ENCODE results near the gene GOSR2. TPM values are rescaled to one million over a fixed set of nuclear protein-coding genes. Genes with fewer than 3 reads are reported as not detected.

The GOSR2 gene
- total RNA-seq, 1 experiment from 2014 or later, result 52.9 TPM

DNA sequence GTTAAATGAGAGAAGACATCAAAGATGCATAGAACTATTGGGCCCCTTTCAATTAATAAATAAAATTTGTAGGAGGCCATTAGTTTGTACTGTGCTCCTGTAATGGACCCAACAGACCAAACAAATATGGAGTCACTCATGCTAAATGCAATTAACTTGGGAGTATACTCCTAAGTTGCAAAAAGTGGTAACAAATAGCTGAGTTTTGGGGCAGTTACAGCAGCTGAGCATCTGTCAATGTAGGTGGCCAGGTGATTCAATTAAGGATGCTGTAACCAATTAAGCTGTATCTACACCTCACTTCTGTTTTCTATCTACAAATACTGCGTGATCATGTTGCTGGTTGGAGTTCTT, 36.7 kb upstream of the GOSR2 start:
- POLR2A ChIA-PET, result no interaction called here
- TF ChIP-seq EZH2phosphoT487 (IDR thresholded peaks at IDR 0.05; ENCODE audit: borderline replicate concordance), result no peak
- TF ChIP-seq, protein P1, sequence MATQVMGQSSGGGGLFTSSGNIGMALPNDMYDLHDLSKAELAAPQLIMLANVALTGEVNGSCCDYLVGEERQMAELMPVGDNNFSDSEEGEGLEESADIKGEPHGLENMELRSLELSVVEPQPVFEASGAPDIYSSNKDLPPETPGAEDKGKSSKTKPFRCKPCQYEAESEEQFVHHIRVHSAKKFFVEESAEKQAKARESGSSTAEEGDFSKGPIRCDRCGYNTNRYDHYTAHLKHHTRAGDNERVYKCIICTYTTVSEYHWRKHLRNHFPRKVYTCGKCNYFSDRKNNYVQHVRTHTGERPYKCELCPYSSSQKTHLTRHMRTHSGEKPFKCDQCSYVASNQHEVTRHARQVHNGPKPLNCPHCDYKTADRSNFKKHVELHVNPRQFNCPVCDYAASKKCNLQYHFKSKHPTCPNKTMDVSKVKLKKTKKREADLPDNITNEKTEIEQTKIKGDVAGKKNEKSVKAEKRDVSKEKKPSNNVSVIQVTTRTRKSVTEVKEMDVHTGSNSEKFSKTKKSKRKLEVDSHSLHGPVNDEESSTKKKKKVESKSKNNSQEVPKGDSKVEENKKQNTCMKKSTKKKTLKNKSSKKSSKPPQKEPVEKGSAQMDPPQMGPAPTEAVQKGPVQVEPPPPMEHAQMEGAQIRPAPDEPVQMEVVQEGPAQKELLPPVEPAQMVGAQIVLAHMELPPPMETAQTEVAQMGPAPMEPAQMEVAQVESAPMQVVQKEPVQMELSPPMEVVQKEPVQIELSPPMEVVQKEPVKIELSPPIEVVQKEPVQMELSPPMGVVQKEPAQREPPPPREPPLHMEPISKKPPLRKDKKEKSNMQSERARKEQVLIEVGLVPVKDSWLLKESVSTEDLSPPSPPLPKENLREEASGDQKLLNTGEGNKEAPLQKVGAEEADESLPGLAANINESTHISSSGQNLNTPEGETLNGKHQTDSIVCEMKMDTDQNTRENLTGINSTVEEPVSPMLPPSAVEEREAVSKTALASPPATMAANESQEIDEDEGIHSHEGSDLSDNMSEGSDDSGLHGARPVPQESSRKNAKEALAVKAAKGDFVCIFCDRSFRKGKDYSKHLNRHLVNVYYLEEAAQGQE (IDR thresholded peaks at IDR 0.05; ENCODE audit: low read depth), result no peak
- TF ChIP-seq, protein P2, sequence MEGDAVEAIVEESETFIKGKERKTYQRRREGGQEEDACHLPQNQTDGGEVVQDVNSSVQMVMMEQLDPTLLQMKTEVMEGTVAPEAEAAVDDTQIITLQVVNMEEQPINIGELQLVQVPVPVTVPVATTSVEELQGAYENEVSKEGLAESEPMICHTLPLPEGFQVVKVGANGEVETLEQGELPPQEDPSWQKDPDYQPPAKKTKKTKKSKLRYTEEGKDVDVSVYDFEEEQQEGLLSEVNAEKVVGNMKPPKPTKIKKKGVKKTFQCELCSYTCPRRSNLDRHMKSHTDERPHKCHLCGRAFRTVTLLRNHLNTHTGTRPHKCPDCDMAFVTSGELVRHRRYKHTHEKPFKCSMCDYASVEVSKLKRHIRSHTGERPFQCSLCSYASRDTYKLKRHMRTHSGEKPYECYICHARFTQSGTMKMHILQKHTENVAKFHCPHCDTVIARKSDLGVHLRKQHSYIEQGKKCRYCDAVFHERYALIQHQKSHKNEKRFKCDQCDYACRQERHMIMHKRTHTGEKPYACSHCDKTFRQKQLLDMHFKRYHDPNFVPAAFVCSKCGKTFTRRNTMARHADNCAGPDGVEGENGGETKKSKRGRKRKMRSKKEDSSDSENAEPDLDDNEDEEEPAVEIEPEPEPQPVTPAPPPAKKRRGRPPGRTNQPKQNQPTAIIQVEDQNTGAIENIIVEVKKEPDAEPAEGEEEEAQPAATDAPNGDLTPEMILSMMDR (IDR thresholded peaks at IDR 0.05 in 2 of 3, conservative IDR thresholded peaks at IDR 0.05 in 1 of 3; ENCODE audit: borderline replicate concordance in 1 of 3, insufficient read depth in 1 of 3, low read depth in 2 of 3, low read length in 2 of 3), result no peak
- no peak for TF ChIP-seq SIN3A (IDR thresholded peaks at IDR 0.05; ENCODE audit: low read depth)
- TF ChIP-seq SP1 (IDR thresholded peaks at IDR 0.05; ENCODE audit: low read depth), result no peak
- no peak for TF ChIP-seq ZNF274 (IDR thresholded peaks at IDR 0.05; ENCODE audit: low read depth, low read length)
- no peak for TF ChIP-seq FOSL1 (IDR thresholded peaks at IDR 0.05; ENCODE audit: low read depth)
- no TSS peak for BruUV-seq (replicated peaks)
- Histone ChIP-seq H3K79me2 (ENCODE audit: insufficient read depth, low read length) (no peaks in the 10 kb centered on the region), H3K27me3 (ENCODE audit: insufficient read depth, low read length) (peaks cover 14% of the 10 kb centered on the region; the same call in 1 of the 2 replicates), H3K9ac (ENCODE audit: low read length) (no peak overlapping the region), H2AFZ (ENCODE audit: low read depth, low read length, poor library complexity, severe bottlenecking) (no peak overlapping the region), H3K4me3 (replicated peaks in 1 of 2; ENCODE audit: low read depth in 1 of 2, low read length in 2 of 2) (no peak overlapping the region), H3K4me1 (ENCODE audit: control insufficient read depth in 1 of 2, insufficient read depth in 2 of 2, low read length in 2 of 2) (no peaks in the 10 kb centered on the region), H3K36me3 (ENCODE audit: control insufficient read depth in 1 of 2, insufficient read depth in 2 of 2, low read length in 2 of 2) (no peaks in the 10 kb centered on the region), H3K9me2 (ENCODE audit: insufficient read depth) (no peaks in the 10 kb centered on the region), H3K9me3 (ENCODE audit: control insufficient read depth in 1 of 2, insufficient read depth in 1 of 2, low read depth in 1 of 2, low read length in 2 of 2) (no peaks in the 10 kb centered on the region), H3K4me2 (ENCODE audit: low read length) (no peak overlapping the region), H3K27ac (ENCODE audit: low read depth, low read length) (no peak overlapping the region), H4K20me1 (ENCODE audit: insufficient read depth) (no peaks in the 10 kb centered on the region)
- no peak for DNase-seq (ENCODE audit: low read depth, low spot score)
- intact Hi-C loops (cut with micrococcal nuclease), result no loop called here
- RAD21 ChIA-PET (ENCODE audit: low non-redundant PET in 1 of 2, low total read pairs in 2 of 2, uncharacterized antibody in 2 of 2, unreplicated experiment in 2 of 2), result no interaction called here
- CTCF ChIA-PET, result interaction anchor here (2.5 kb wide), 1 partner anchor 10 kb away, joined by 10 read pairs; no protein-coding TSS in a partner anchor
- no peak for ATAC-seq

All from HCT116 (cell line).